HepG2 (cell line): ENCODE results near the gene NFIC. TPM values are rescaled to one million over a fixed set of nuclear protein-coding genes. Genes with fewer than 3 reads are reported as not detected.

Experiments
- FLYWCH1 ChIP-seq: sonication (generic); formaldehyde crosslinking; IDR thresholded peaks from 2 replicates; pipeline ENCODE4 v1.8.1; 2023; ENCODE audit warnings: mild to moderate bottlenecking, missing genetic modification reagents
- FOXC1 ChIP-seq: sonication (generic); formaldehyde crosslinking; IDR thresholded peaks from 2 replicates; pipeline ENCODE4 v1.8.0; 2022; ENCODE audit warnings: mild to moderate bottlenecking, missing genetic modification reagents, borderline replicate concordance
- FOXO1 ChIP-seq: sonication (generic); formaldehyde crosslinking; IDR thresholded peaks from 2 replicates; pipeline ENCODE4 v1.4.0; 2020; ENCODE audit warnings: missing genetic modification reagents
- HNRNPUL1 ChIP-seq: fragments of 200-400 bp; formaldehyde crosslinking; IDR thresholded peaks from 2 replicates; pipeline ENCODE4 v1.6.1; 2017; ENCODE audit warnings: low read depth, mild to moderate bottlenecking, low read length, moderate library complexity
- HOXA9 ChIP-seq: sonication (generic); formaldehyde crosslinking; IDR thresholded peaks from 2 replicates; pipeline ENCODE4 v1.8.1; 2022; ENCODE audit warnings: missing genetic modification reagents, mild to moderate bottlenecking, moderate library complexity, borderline replicate concordance
- NFE2L1 ChIP-seq: sonication (generic); formaldehyde crosslinking; IDR thresholded peaks from 2 replicates; pipeline ENCODE4 v1.4.0; 2020; ENCODE audit warnings: missing genetic modification reagents, mild to moderate bottlenecking, borderline replicate concordance
- NR3C1 ChIP-seq: sonication (generic); formaldehyde crosslinking; IDR thresholded peaks from 2 replicates; pipeline ENCODE4 v1.4.0; 2020; ENCODE audit warnings: missing genetic modification reagents
- RFXANK ChIP-seq: IDR thresholded peaks from 2 replicates; pipeline ENCODE4 v1.6.1; 2016
- THAP11 ChIP-seq: IDR thresholded peaks from 2 replicates; pipeline ENCODE4 v1.6.1; 2016; ENCODE audit warnings: missing biosample characterization, missing genetic modification reagents
- THAP8 ChIP-seq: sonication (generic); formaldehyde crosslinking; IDR thresholded peaks from 2 replicates; pipeline ENCODE4 v1.5.1; 2020; ENCODE audit warnings: missing genetic modification reagents, mild to moderate bottlenecking, borderline replicate concordance
- TRIM22 ChIP-seq: fragments of 450-650 bp; IDR thresholded peaks from 2 replicates; pipeline ENCODE4 v1.6.1; 2017
- ZBTB7B ChIP-seq: sonication (generic); formaldehyde crosslinking; IDR thresholded peaks from 2 replicates; pipeline ENCODE4 v1.4.0; 2020; ENCODE audit warnings: missing genetic modification reagents
- ZFY ChIP-seq: sonication (generic); formaldehyde crosslinking; IDR thresholded peaks from 2 replicates; pipeline ENCODE4 v1.4.0; 2020; ENCODE audit warnings: missing genetic modification reagents
- ZKSCAN5 ChIP-seq: sonication (generic); formaldehyde crosslinking; IDR thresholded peaks from 2 replicates; pipeline ENCODE4 v1.5.1; 2020; ENCODE audit warnings: mild to moderate bottlenecking, missing genetic modification reagents
- ZNF224 ChIP-seq: sonication (generic); formaldehyde crosslinking; IDR thresholded peaks from 2 replicates; pipeline ENCODE4 v1.5.0; 2020; ENCODE audit warnings: mild to moderate bottlenecking, missing genetic modification reagents
- ZNF235 ChIP-seq: sonication (generic); formaldehyde crosslinking; IDR thresholded peaks from 2 replicates; pipeline ENCODE4 v1.8.1; 2023; ENCODE audit warnings: mild to moderate bottlenecking, missing genetic modification reagents, borderline replicate concordance
- ZNF34 ChIP-seq: sonication (generic); formaldehyde crosslinking; IDR thresholded peaks from 2 replicates; pipeline ENCODE4 v1.4.0; 2020; ENCODE audit warnings: mild to moderate bottlenecking, missing genetic modification reagents, borderline replicate concordance
- ZNF614 ChIP-seq: IDR thresholded peaks from 2 replicates; pipeline ENCODE4 v1.6.1; 2018; ENCODE audit warnings: missing biosample characterization, missing genetic modification reagents, inconsistent platforms, borderline replicate concordance
- ZNF678 ChIP-seq: sonication (generic); formaldehyde crosslinking; IDR thresholded peaks from 2 replicates; pipeline ENCODE4 v1.4.0; 2020; ENCODE audit warnings: mild to moderate bottlenecking, missing genetic modification reagents
- ZNF749 ChIP-seq: sonication (generic); formaldehyde crosslinking; IDR thresholded peaks from 2 replicates; pipeline ENCODE4 v1.8.0; 2022; ENCODE audit warnings: mild to moderate bottlenecking, missing genetic modification reagents, moderate library complexity, borderline replicate concordance
- ZSCAN21 ChIP-seq: sonication (generic); formaldehyde crosslinking; IDR thresholded peaks from 2 replicates; pipeline ENCODE4 v1.8.0; 2022; ENCODE audit warnings: mild to moderate bottlenecking, missing genetic modification reagents, moderate library complexity, borderline replicate concordance
- polyA plus RNA-seq, 8 experiments: library from polyadenylated mRNA; depleted of rRNA in 3 of 8; stranded (reverse) in 7 of 8; unstranded in 1 of 8; fragments of >200 nt; fragmentation: Illumina TruSeq in 4 of 8; extraction: Trizol in 4 of 8; gene quantifications; 2 replicates each; pipeline versions ENCODE4 v1.2.1 to v1.2.3, GENCODE V29; 2011 to 2016; ENCODE audit warnings: low read depth in 4 of 8, missing spikeins in 1 of 8, mixed read lengths in 1 of 8; ENCODE audit not compliant: insufficient read depth in 1 of 8
- total RNA-seq, 5 experiments: library from RNA; depleted of rRNA; stranded (reverse); fragments of >200 nt; fragmentation: Illumina TruSeq; extraction: Trizol; gene quantifications; 2 replicates each; pipeline ENCODE4 v1.2.3, GENCODE V29; 2016; ENCODE audit warnings: low read depth in 1 of 5
- TF ChIP-seq, protein P1 (sequence below): sonication (generic); formaldehyde crosslinking; conservative IDR thresholded peaks from 2 replicates; pipeline ENCODE4 v1.4.0; 2020; ENCODE audit warnings: mild to moderate bottlenecking, missing genetic modification reagents, moderate library complexity
- TF ChIP-seq, protein P2 (sequence below): fragments of 450-650 bp; IDR thresholded peaks from 2 replicates; pipeline ENCODE4 v1.6.1; 2016
- TF ChIP-seq, protein P3 (sequence below): sonication (generic); formaldehyde crosslinking; IDR thresholded peaks from 2 replicates; pipeline ENCODE4 v1.4.0; 2020; ENCODE audit warnings: mild to moderate bottlenecking, low read depth, missing genetic modification reagents

Gene NFIC
- total and polyA plus RNA-seq, 2 of the 13 experiments (the other 11 are each of a cell fraction or from before 2014, with no cell fraction given): 1.3 to 2.5 TPM

- TF ChIP-seq NFE2L1 (no peak), ZKSCAN5 (CRISPR knock-in tag) (no peak), RFXANK (no peak), THAP8 (CRISPR knock-in tag) (no peak), FOXO1 (CRISPR knock-in tag) (peak; percentile 84; the same call in 1 of the 2 replicates), ZSCAN21 (CRISPR knock-in tag) (no peak), ZNF235 (peak; percentile 12; the same call in 1 of the 2 replicates), THAP11 (CRISPR knock-in tag) (peak; percentile 62), ZNF34 (CRISPR knock-in tag) (no peak), FOXC1 (CRISPR knock-in tag) (peak; percentile 43; the same call in 1 of the 2 replicates), ZNF614 (CRISPR knock-in tag) (peak; percentile 93; the same call in 1 of the 2 replicates), ZNF749 (CRISPR knock-in tag) (no peak), FLYWCH1 (no peak), TRIM22 (no peak), NR3C1 (CRISPR knock-in tag) (no peak), HOXA9 (CRISPR knock-in tag) (no peak), ZNF224 (CRISPR knock-in tag) (no peak), HNRNPUL1 (no peak), ZBTB7B (CRISPR knock-in tag) (peak; percentile 36; the same call in 1 of the 2 replicates), ZFY (CRISPR knock-in tag) (peak; percentile 31; the same call in 1 of the 2 replicates), ZNF678 (CRISPR knock-in tag) (no peak)
- TF ChIP-seq, protein P1, sequence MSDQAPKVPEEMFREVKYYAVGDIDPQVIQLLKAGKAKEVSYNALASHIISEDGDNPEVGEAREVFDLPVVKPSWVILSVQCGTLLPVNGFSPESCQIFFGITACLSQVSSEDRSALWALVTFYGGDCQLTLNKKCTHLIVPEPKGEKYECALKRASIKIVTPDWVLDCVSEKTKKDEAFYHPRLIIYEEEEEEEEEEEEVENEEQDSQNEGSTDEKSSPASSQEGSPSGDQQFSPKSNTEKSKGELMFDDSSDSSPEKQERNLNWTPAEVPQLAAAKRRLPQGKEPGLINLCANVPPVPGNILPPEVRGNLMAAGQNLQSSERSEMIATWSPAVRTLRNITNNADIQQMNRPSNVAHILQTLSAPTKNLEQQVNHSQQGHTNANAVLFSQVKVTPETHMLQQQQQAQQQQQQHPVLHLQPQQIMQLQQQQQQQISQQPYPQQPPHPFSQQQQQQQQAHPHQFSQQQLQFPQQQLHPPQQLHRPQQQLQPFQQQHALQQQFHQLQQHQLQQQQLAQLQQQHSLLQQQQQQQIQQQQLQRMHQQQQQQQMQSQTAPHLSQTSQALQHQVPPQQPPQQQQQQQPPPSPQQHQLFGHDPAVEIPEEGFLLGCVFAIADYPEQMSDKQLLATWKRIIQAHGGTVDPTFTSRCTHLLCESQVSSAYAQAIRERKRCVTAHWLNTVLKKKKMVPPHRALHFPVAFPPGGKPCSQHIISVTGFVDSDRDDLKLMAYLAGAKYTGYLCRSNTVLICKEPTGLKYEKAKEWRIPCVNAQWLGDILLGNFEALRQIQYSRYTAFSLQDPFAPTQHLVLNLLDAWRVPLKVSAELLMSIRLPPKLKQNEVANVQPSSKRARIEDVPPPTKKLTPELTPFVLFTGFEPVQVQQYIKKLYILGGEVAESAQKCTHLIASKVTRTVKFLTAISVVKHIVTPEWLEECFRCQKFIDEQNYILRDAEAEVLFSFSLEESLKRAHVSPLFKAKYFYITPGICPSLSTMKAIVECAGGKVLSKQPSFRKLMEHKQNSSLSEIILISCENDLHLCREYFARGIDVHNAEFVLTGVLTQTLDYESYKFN (CRISPR knock-in tag): peak; percentile 83
- TF ChIP-seq, protein P2, sequence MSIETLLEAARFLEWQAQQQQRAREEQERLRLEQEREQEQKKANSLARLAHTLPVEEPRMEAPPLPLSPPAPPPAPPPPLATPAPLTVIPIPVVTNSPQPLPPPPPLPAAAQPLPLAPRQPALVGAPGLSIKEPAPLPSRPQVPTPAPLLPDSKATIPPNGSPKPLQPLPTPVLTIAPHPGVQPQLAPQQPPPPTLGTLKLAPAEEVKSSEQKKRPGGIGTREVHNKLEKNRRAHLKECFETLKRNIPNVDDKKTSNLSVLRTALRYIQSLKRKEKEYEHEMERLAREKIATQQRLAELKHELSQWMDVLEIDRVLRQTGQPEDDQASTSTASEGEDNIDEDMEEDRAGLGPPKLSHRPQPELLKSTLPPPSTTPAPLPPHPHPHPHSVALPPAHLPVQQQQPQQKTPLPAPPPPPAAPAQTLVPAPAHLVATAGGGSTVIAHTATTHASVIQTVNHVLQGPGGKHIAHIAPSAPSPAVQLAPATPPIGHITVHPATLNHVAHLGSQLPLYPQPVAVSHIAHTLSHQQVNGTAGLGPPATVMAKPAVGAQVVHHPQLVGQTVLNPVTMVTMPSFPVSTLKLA: peak; percentile 46
- TF ChIP-seq, protein P3, sequence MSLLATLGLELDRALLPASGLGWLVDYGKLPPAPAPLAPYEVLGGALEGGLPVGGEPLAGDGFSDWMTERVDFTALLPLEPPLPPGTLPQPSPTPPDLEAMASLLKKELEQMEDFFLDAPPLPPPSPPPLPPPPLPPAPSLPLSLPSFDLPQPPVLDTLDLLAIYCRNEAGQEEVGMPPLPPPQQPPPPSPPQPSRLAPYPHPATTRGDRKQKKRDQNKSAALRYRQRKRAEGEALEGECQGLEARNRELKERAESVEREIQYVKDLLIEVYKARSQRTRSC (CRISPR knock-in tag): no peak
Measured at GRCh38 chr19:3413796-3414327, 47.5 kb downstream of the NFIC start (continued).
